ENCODE data around the gene GAS7. TPM values are rescaled to one million over a fixed set of nuclear protein-coding genes. Genes with fewer than 3 reads are reported as not detected.

The GAS7 gene
- total and polyA plus RNA-seq, 2 of the 13 experiments (the other 11 are each of a cell fraction or from before 2014, with no cell fraction given) = 1.0 to 5.2 TPM

DNA sequence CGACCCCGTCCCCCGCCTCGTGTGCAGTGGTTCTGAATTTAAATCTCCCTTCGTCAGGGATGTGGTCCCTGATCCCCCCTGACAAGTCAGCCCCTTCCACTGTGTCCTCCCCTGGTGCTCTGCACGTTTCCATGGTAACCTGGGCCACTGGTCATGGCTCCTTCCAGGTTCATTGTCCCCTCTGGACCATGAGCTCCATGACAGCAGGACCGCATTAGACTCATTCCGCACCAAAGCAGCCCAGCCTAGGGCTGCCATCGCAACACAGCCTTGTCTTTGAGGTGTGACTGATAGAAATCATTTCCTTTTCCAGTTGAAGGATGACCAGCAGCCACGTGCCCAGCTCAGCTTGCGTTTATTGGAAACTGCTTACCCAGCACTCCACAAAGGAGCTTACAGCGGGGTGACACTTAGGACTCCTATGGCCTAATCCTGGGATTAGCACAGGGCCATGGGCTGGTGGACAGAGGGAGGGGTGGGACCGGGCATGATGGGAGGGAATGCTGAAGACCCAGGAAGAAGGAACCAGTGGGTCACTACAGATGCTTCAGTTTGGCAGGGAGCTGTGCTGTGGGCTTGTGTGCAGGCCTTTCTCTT, 300.9 kb downstream of the GAS7 start (continued):
- no peak for TF ChIP-seq ZNF556 (CRISPR knock-in tag; IDR thresholded peaks at IDR 0.05; ENCODE audit: borderline replicate concordance)
- TF ChIP-seq, protein P1, sequence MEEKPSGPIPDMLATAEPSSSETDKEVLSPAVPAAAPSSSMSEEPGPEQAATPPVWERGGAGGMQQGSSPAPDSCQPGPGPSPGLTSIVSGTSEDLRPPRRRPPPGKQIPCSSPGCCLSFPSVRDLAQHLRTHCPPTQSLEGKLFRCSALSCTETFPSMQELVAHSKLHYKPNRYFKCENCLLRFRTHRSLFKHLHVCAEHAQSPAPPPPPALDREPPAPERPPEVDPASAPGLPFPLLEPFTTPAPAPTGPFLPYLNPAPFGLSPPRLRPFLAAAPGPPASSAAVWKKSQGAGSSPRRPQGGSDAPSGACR (CRISPR knock-in tag; IDR thresholded peaks at IDR 0.05) = no peak
- TF ChIP-seq, protein P2, sequence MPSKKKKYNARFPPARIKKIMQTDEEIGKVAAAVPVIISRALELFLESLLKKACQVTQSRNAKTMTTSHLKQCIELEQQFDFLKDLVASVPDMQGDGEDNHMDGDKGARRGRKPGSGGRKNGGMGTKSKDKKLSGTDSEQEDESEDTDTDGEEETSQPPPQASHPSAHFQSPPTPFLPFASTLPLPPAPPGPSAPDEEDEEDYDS (CRISPR knock-in tag; IDR thresholded peaks at IDR 0.05) = no peak
- TF ChIP-seq, protein P3, sequence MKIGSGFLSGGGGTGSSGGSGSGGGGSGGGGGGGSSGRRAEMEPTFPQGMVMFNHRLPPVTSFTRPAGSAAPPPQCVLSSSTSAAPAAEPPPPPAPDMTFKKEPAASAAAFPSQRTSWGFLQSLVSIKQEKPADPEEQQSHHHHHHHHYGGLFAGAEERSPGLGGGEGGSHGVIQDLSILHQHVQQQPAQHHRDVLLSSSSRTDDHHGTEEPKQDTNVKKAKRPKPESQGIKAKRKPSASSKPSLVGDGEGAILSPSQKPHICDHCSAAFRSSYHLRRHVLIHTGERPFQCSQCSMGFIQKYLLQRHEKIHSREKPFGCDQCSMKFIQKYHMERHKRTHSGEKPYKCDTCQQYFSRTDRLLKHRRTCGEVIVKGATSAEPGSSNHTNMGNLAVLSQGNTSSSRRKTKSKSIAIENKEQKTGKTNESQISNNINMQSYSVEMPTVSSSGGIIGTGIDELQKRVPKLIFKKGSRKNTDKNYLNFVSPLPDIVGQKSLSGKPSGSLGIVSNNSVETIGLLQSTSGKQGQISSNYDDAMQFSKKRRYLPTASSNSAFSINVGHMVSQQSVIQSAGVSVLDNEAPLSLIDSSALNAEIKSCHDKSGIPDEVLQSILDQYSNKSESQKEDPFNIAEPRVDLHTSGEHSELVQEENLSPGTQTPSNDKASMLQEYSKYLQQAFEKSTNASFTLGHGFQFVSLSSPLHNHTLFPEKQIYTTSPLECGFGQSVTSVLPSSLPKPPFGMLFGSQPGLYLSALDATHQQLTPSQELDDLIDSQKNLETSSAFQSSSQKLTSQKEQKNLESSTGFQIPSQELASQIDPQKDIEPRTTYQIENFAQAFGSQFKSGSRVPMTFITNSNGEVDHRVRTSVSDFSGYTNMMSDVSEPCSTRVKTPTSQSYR (CRISPR knock-in tag; IDR thresholded peaks at IDR 0.05; ENCODE audit: borderline replicate concordance) = no peak
- no peak for TF ChIP-seq REPIN1 (CRISPR knock-in tag; IDR thresholded peaks at IDR 0.05; ENCODE audit: borderline replicate concordance, low read depth)
- TF ChIP-seq ZNF557 (CRISPR knock-in tag; IDR thresholded peaks at IDR 0.05) = no peak
- TF ChIP-seq, protein P4, sequence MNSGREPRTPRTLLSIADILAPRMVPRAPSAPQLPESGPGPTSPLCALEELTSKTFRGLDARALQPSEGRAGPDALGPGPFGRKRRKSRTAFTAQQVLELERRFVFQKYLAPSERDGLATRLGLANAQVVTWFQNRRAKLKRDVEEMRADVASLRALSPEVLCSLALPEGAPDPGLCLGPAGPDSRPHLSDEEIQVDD (CRISPR knock-in tag; IDR thresholded peaks at IDR 0.05; ENCODE audit: borderline replicate concordance) = no peak
- no peak for TF ChIP-seq ZNF253 (CRISPR knock-in tag; IDR thresholded peaks at IDR 0.05; ENCODE audit: borderline replicate concordance)
